Colonic mucosa (tissue), 4 donors: Measurements from ENCODE around the gene GPR137. TPM values are rescaled to one million over a fixed set of nuclear protein-coding genes. Genes with fewer than 3 reads are reported as not detected.

ENCODE experiments used
- DNase-seq: peaks from one replicate; pipeline ENCODE4 v3.0.0-alpha.2; 2020
- H3K27ac ChIP-seq: fragments of 200-600 bp; one replicate; pipeline ENCODE4 v1.8.0; 2021
- H3K27me3 ChIP-seq: fragments of 200-600 bp; one replicate; pipeline ENCODE4 v1.8.0; 2021
- H3K36me3 ChIP-seq: fragments of 200-600 bp; one replicate; pipeline ENCODE4 v1.8.0; 2021
- H3K4me1 ChIP-seq: fragments of 200-600 bp; one replicate; pipeline ENCODE4 v1.8.0; 2021; ENCODE audit warnings: mild to moderate bottlenecking
- H3K4me3 ChIP-seq: fragments of 200-600 bp; one replicate; pipeline ENCODE4 v1.8.0; 2021
- H3K9ac ChIP-seq, 2 donors: one replicate each; pipeline ENCODE4 v1.7.0; 2013; ENCODE audit warnings: control low read depth in 2 of 2, low read depth in 2 of 2, low read length in 2 of 2
- H3K9me3 ChIP-seq: fragments of 200-600 bp; one replicate; pipeline ENCODE4 v1.8.0; 2021
- intact Hi-C: fragments of 100-400 bp; cut with DNase I; formaldehyde crosslinking; loops from one replicate; pipeline ENCODE4 v1.14.1; 2022
- total RNA-seq, 2 donors: library from RNA; stranded (reverse); fragmentation: NEBNext Ultra II Directional in 1 of 2; extraction: Animal tissue kit (Norgen Biotek cat#: 25700) in 1 of 2; gene quantifications; one replicate each; pipeline ENCODE4 v1.2.1, GENCODE V29; 2021
- TF ChIP-seq, protein P1 (sequence below): fragments of 200-600 bp; IDR thresholded peaks from one replicate; pipeline ENCODE4 v1.8.0; 2022; ENCODE audit warnings: antibody characterized with exemption, mild to moderate bottlenecking
- donor health status: healthy.
- donor health status: DM: no; HTN: no; CAD: no.
- donor health status: DM: no; HTN: no; CAD: no.

The GPR137 gene
- total RNA-seq, 2 donors from 2014 or later, result 36.0 to 58.8 TPM

DNA sequence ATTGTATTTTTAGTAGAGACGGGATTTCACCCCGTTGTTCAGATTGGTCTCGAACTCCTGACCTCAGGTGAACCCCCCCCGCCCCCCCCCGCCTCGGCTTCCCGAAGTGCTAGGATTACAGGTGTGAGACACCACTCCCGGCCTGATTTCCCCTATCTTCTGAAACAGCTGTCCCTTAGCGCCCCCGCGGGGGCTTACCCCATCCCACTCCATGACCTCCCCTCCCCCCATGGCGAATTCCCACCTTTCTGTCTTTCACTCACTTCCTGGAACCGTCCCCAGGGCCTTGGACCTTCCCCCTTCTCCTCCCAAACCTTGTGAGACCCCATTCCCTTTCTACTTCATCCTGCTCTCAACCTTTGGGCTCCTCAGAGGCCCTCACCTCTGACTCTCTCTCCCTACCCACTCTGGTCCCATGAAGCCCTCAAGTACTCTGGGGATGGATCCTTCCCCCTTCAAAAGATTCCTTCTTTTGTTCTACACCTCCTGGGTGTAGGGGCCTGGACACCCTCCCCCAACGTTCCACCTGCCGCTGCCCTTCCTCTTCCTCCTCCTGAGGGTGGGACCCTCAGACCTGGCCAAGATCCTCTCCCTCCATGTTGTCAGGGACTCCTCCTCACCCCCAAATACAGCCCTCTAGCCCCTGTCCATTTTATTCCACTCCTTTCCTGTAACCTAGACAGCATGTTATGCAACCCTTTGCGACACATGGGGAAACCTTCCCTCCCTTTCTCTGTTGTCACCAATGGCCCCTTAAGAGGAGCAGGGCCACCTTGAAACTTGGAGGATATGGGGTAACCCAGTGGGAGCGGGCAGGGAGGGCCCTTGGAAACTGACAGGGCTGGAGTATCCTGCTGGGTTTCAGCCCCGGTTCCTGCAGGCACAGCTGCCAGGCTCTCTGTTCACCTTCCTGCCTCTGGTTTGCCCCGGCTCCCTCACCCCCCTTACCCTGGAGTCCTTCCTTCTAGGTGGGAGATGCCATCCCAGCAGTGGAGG, 33.4 kb downstream of the GPR137 start:
- Histone ChIP-seq H3K9ac (peak overlapping the region; percentile 68 to 97), H3K9me3 (no peaks in the 10 kb centered on the region), H3K27me3 (no peaks in the 10 kb centered on the region), H3K27ac (peak overlapping the region; percentile 99), H3K36me3 (no peaks in the 10 kb centered on the region), H3K4me1 (peaks cover 22% of the 10 kb centered on the region), H3K4me3 (peak overlapping the region; percentile 76)
- intact Hi-C loops, result loop anchor here (5.0 kb wide), 1 partner anchor 38 kb away; the partner anchor contains the start of gene RPS6KA4
- DNase-seq, result no peak
- TF ChIP-seq, protein P1, sequence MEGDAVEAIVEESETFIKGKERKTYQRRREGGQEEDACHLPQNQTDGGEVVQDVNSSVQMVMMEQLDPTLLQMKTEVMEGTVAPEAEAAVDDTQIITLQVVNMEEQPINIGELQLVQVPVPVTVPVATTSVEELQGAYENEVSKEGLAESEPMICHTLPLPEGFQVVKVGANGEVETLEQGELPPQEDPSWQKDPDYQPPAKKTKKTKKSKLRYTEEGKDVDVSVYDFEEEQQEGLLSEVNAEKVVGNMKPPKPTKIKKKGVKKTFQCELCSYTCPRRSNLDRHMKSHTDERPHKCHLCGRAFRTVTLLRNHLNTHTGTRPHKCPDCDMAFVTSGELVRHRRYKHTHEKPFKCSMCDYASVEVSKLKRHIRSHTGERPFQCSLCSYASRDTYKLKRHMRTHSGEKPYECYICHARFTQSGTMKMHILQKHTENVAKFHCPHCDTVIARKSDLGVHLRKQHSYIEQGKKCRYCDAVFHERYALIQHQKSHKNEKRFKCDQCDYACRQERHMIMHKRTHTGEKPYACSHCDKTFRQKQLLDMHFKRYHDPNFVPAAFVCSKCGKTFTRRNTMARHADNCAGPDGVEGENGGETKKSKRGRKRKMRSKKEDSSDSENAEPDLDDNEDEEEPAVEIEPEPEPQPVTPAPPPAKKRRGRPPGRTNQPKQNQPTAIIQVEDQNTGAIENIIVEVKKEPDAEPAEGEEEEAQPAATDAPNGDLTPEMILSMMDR, result no peak

DNA sequence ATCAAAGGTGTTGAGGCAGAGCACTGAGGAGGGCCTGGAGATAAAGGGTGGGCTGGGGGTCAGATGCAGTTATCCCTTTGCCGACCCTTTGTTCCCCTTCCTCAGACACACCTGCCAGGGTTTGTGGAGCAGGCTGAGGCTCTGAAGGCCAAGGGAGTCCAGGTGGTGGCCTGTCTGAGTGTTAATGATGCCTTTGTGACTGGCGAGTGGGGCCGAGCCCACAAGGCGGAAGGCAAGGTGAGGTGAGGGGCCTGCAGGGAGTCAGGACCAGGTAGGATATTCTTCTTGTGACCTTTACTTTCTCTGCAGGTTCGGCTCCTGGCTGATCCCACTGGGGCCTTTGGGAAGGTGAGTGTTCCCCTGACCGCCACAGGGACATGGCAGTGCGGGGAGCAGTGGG, 34.9 kb downstream of the GPR137 start:
- DNase-seq, result no peak
- intact Hi-C loops, result no loop called here
- H3K4me1 ChIP-seq, result peaks cover 22% of the 10 kb centered on the region
- H3K4me3 ChIP-seq, result no peak overlapping the region
- H3K27ac ChIP-seq, result peak overlapping the region; percentile 99
- H3K36me3 ChIP-seq, result no peaks in the 10 kb centered on the region
- H3K27me3 ChIP-seq, result no peaks in the 10 kb centered on the region
- TF ChIP-seq, protein P1, result no peak
- peak overlapping the region in 1 of 2 donors; percentile 97 for H3K9ac ChIP-seq
- no peaks in the 10 kb centered on the region for H3K9me3 ChIP-seq

DNA sequence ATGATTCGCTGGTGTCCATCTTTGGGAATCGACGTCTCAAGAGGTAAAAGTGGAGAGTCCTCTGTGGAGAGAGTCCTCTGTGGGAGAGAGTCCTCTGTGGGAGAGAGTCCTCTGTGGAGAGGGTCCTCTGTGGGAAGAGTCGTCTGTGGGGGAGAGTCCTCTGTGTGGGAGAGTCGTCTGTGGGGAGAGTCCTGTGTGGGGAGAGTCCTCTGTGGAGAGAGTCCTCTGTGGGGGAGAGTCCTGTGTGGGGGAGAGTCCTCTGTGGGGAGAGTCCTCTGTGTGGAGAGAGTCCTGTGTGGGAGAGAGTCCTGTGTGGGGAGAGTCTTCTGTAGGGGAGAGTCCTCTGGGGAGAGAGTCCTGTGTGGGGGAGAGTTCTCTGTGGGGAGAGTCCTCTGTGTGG, 35.4 kb downstream of the GPR137 start:
- intact Hi-C loops, result no loop called here
- no peak for DNase-seq
- Histone ChIP-seq H3K9ac (peak overlapping the region; percentile 48 to 97), H3K9me3 (no peaks in the 10 kb centered on the region), H3K27ac (peak overlapping the region; percentile 99), H3K36me3 (no peaks in the 10 kb centered on the region), H3K4me1 (peaks cover 18% of the 10 kb centered on the region), H3K27me3 (no peaks in the 10 kb centered on the region), H3K4me3 (no peak overlapping the region)
- TF ChIP-seq, protein P1, result no peak

DNA sequence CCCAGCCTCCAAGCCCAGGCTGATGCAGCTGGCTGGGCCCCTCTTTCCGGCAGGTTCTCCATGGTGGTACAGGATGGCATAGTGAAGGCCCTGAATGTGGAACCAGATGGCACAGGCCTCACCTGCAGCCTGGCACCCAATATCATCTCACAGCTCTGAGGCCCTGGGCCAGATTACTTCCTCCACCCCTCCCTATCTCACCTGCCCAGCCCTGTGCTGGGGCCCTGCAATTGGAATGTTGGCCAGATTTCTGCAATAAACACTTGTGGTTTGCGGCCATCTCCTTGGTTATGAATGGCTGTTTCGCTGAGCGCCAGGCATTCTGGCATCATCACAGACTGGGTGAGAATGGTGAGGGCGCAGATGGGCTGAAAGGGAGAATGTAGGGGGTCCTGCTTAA, 35.9 kb downstream of the GPR137 start:
- H3K9ac ChIP-seq, result peak overlapping the region; percentile 48 to 97

DNA sequence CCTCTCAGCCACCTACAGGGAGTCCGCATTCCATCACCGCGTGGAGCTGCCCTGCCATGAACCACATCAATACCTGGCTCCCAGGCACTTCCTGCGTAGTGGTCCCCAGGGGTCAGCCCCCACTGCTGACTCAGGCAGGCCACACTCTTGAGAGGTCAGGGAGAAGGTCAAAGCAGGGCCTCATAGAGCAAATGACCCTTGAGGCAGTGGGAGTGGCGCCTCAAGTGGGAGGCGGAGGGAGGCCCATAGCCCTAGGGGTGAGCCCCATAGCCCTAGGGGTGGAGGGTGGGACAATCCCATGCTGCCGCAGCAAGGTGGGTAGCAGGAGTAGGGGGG, 37.2 kb downstream of the GPR137 start:
- TF ChIP-seq, protein P1, result no peak
- Histone ChIP-seq H3K9me3 (no peaks in the 10 kb centered on the region), H3K27me3 (no peaks in the 10 kb centered on the region), H3K9ac (peak overlapping the region in 1 of 2 donors; percentile 97), H3K27ac (peak overlapping the region; percentile 65), H3K4me3 (no peak overlapping the region), H3K4me1 (peaks cover 11% of the 10 kb centered on the region), H3K36me3 (no peaks in the 10 kb centered on the region)
- DNase-seq, result no peak
- intact Hi-C loops, result no loop called here

More for the DNA sequence above, 35.9 kb downstream of the GPR137 start:
- no peaks in the 10 kb centered on the region for H3K9me3 ChIP-seq
- no peak overlapping the region for H3K4me3 ChIP-seq
- peak overlapping the region; percentile 65 for H3K27ac ChIP-seq
- H3K36me3 ChIP-seq, result no peaks in the 10 kb centered on the region
- intact Hi-C loops, result no loop called here
- TF ChIP-seq, protein P1, result no peak
- DNase-seq, result peak; percentile 79
- peaks cover 13% of the 10 kb centered on the region for H3K4me1 ChIP-seq
- no peaks in the 10 kb centered on the region for H3K27me3 ChIP-seq
